Measurements from ENCODE around the gene CCNF.

- no peak for TF ChIP-seq EZH2 (IDR thresholded peaks at IDR 0.05; ENCODE audit: borderline replicate concordance, low read depth, low read length, severe bottlenecking)
- TF ChIP-seq CTCF (IDR thresholded peaks at IDR 0.05; ENCODE audit: borderline replicate concordance, extremely low read depth, low read length, poor library complexity, severe bottlenecking), result no peak
Measured at GRCh38 chr16:2428051-2428783, 1.0 kb upstream of the CCNF start.

Measured in DND-41 (cell line).